HG03039 (cell line): Measurements from ENCODE around the gene SOAT1.

Source experiments
- ATAC-seq: cut with Tn5 transposase; IDR thresholded peaks from one replicate; pipeline ENCODE4 v1.9.1; 2021; ENCODE audit warnings: mild to moderate bottlenecking, moderate library complexity; ENCODE audit not compliant: unreplicated experiment

Gene SOAT1

DNA sequence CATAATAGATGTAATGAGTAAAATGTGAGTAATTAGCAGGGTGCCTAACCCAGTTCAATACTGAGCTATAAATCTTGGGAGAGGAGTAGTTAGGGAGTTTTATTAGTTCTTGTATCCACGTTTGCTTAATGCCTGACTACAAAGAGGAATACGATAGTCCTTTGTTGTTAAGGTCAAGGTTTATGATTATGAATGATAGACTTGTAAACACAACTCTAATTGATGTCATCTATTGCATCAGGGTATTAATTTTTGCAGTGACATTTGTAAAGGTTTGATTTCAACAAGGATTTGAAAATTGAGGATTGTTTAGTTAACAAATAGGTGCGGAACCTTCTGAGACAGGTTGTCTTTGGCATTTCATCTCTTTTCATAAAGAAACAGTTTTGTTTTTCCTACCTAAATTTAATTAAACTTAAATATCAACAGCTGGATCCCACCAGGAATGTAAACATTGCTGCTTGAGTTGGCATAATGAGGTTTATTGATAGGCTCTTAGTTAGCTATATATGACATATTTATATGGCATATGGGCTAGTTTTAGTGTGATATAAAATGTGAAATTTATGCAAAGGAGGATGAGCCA, 9.7 kb downstream of the SOAT1 start:
- ATAC-seq, result no peak

GRCh38 chr1:179305450-179305849, 11.9 kb downstream of the SOAT1 start:
- ATAC-seq, result no peak

GRCh38 chr1:179310291-179310690, 16.7 kb downstream of the SOAT1 start:
- no peak for ATAC-seq

GRCh38 chr1:179310721-179311120, 17.1 kb downstream of the SOAT1 start:
- no peak for ATAC-seq

DNA sequence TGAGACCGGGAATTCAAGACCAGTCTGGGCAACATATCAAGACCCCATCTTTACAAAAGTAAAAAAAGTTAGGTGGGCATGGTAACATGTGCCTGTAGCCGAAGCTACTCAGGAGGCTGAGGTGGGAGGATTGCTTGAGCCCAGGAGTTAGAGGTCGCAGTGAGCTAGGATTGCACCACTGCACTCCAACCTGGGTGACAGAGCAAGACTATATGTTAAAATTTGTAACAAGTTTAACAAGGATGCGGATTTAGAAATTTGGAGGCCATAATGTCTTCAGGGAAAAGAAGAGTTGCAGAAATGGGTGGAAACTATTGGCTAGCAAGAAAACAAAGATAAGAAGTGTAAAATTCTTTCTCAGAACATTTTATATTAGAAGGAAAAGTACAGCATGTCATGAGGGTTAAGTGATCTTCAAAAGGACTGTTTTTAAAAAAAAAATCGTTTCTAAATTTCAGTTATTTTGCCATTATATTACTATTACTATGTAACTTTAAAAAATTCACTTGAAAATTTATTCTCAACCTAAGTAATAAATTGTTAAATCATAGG, 17.6 kb downstream of the SOAT1 start:
- no peak for ATAC-seq

DNA sequence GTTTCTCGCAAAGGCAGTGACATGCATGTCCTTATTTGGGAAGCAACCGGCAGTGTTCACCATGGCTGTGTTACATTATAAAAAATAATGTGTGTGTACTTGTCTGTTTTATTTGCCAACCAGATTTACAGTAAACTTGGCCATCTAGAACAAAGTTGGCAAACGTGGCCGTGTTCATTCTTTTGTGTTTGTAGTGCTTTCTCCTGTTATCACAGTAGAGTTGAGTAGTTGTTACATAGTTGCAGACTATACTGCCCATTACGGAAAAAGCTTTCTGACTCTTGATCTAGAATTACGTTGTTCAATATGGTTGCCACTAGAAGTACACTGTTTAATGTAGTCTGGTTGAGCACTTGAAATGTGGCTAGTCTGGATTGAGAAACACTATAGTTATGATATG, 19.4 kb downstream of the SOAT1 start:
- ATAC-seq, result no peak

- no peak for ATAC-seq
Observed at GRCh38 chr1:179314928-179315327, 21.3 kb downstream of the SOAT1 start.

GRCh38 chr1:179318491-179318890, 24.9 kb downstream of the SOAT1 start:
- ATAC-seq, result no peak

GRCh38 chr1:179321533-179322216, 28.1 kb downstream of the SOAT1 start:
- ATAC-seq, result no peak

GRCh38 chr1:179322557-179322956, 29.0 kb downstream of the SOAT1 start:
- no peak for ATAC-seq

DNA sequence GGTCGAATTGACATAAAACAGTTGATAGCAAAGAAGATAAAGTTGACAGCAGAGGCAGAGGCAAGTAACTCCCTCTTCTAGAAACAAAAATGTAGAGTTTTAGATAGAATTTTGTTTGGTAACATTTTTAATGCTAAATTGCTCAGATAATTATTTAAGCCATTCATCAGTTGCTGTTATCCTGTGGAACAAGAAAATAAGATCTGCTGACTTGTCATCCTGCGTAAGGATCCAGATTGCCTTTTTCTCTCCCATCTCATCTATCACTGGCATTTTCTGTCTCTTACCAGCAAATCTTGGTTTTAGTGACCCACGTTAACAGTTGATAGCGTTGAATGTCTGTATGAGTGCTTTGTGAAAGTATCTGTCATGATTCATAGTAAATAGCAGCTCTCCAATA, 29.8 kb downstream of the SOAT1 start:
- ATAC-seq, result no peak

DNA sequence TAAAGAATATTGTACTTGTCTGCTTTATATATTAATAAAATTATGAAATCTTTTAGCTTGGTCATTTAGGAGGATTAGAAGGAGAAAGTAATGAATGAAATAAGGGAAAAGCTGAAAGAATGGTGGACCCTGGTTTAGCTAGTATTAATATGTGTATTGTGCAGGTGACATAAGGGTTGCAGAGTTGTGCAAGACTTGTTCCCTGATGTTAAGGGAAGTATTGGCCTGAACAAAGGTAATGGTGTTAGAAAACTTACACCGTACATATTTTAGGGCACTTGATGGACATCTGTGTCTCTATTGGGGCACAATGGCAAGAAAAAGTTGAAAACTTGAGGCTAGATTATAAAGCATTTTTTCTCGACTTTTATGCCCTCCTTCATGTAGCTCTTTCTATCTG, 32.2 kb downstream of the SOAT1 start:
- no peak for ATAC-seq

DNA sequence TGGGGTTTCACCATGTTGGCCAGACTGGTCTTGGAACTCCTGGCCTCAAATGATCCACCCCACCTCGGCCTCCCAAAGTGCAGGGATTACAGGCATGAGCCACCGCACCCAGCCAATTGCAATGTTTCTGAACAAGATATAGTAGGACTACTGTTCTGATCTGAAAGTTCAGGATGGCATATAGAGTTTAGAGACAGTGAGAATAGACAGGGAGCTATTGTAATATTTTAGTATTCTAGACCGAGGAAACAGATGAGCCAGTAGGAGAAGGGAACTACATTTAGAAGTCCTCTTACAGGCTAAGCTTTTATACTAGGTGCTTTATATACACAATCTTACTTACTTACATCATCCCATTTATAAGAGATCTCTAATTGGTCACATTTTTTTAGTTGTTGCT, 33.1 kb downstream of the SOAT1 start:
- ATAC-seq, result no peak

GRCh38 chr1:179327196-179327595, 33.6 kb downstream of the SOAT1 start:
- ATAC-seq, result no peak

GRCh38 chr1:179327679-179328078, 34.1 kb downstream of the SOAT1 start:
- ATAC-seq, result no peak

DNA sequence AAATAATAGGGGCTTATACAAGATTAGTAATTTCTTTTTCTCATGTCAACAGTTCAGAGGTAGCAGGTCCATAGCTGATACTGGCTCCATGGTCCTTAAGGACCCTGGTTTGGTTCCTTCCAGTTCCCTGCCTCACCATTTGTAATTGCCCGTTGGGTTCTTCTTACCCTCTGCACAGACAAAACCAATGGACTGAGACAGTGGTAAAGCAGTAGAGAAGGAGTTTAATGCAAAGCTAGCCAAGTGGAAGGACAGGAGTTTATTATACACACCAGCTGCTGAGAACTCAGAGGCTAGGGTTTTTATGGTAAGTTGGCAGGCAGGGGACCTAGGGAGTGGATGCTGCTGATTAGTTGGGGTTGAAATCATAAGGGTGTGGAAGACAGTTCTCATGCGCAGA, 36.3 kb downstream of the SOAT1 start:
- no peak for ATAC-seq

GRCh38 chr1:179334440-179334839, 40.8 kb downstream of the SOAT1 start:
- ATAC-seq, result no peak

- ATAC-seq, result no peak
Observed at GRCh38 chr1:179337288-179337687, 43.7 kb downstream of the SOAT1 start.

GRCh38 chr1:179337942-179338560, 44.5 kb downstream of the SOAT1 start:
- ATAC-seq, result no peak

DNA sequence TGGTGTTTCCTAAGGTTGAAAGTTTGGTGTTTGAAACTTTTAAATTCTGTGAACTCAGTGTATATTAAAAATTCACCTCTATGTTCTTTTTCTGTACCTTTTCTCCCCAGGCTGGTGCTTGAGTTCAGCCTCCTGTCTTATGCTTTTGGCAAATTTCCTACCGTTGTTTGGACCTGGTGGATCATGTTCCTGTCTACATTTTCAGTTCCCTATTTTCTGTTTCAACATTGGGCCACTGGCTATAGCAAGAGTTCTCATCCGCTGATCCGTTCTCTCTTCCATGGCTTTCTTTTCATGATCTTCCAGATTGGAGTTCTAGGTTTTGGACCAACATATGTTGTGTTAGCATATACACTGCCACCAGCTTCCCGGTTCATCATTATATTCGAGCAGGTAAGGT, 47.3 kb downstream of the SOAT1 start:
- ATAC-seq, result no peak

GRCh38 chr1:179341943-179342547, 48.4 kb downstream of the SOAT1 start:
- ATAC-seq, result no peak
